ENCODE data around the gene MMP20.

DNA sequence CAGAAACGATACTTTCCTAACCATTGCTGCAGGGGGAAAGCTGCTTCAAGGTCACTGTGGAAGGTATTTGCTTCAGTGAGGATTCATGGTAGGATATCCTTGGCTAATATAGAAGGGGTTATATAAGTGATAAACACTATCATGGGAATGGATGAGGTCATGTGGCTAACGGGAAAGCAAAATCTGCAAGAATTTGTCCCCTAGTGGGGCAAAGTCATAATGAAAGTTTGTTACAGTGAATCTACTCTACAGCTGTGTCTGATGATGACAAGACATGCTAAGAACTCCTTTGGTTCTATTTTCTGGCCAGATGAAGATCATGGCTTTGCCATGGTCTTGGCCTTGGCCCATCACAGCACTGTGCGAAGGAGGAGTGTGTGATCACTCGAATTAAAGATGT, 13.8 kb downstream of the MMP20 start:
- no peak for TF ChIP-seq CTCF (IDR thresholded peaks at IDR 0.05)
- no peak for TF ChIP-seq POLR2A (IDR thresholded peaks at IDR 0.05)
